SJCRH30 (cell line): ENCODE data around the gene CCL19. TPM values are rescaled to one million over a fixed set of nuclear protein-coding genes. Genes with fewer than 3 reads are reported as not detected.
"Not testable (repeated sequence)": the region's sequence is repeated elsewhere in the genome, so short reads cannot be mapped to it uniquely, and the experiment has no call there.

Source experiments
- DNase-seq, 2 experiments: peaks; one replicate each; pipeline ENCODE4 v3.0.0-alpha.2; 2015 to 2020
- H3K27ac ChIP-seq: fragments of 250-450 bp; sonication (Bioruptor Pico); 2 replicates; pipeline ENCODE4 v1.5.1; 2020; ENCODE audit warnings: mild to moderate bottlenecking, moderate library complexity
- H3K27me3 ChIP-seq: fragments of 250-450 bp; sonication (Bioruptor Pico); 2 replicates; pipeline ENCODE4 v1.5.1; 2020; ENCODE audit warnings: mild to moderate bottlenecking, moderate library complexity
- H3K36me3 ChIP-seq: fragments of 250-450 bp; sonication (Bioruptor Pico); 2 replicates; pipeline ENCODE4 v1.5.1; 2020; ENCODE audit warnings: mild to moderate bottlenecking, moderate library complexity
- H3K4me1 ChIP-seq: fragments of 250-450 bp; sonication (Bioruptor Pico); 2 replicates; pipeline ENCODE4 v1.5.1; 2020; ENCODE audit warnings: mild to moderate bottlenecking, moderate library complexity
- H3K4me3 ChIP-seq: fragments of 250-450 bp; sonication (Bioruptor Pico); 2 replicates; pipeline ENCODE4 v1.5.1; 2020; ENCODE audit warnings: mild to moderate bottlenecking, moderate library complexity
- H3K9me3 ChIP-seq: fragments of 250-450 bp; sonication (Bioruptor Pico); replicated peaks from 2 replicates; pipeline ENCODE4 v1.5.1; 2020; ENCODE audit warnings: mild to moderate bottlenecking, moderate library complexity
- total RNA-seq: library from RNA; depleted of rRNA; stranded (reverse); fragments of >200 nt; shearing (Covaris generic); gene quantifications from 2 replicates; pipeline ENCODE4 v1.2.3, GENCODE V29; 2014; rRNA removed

CCL19 gene
- total RNA-seq, result not detected in 2 replicates

- no peaks in the 10 kb centered on the region for H3K9me3 ChIP-seq
- no peak within 1 kb of the TSS for H3K27ac ChIP-seq
- H3K27me3 ChIP-seq, result no peaks in the 10 kb centered on the region
- no peaks in the 10 kb centered on the region for H3K4me1 ChIP-seq
- H3K4me3 ChIP-seq, result no peak within 1 kb of the TSS
- DNase-seq, result no peak
- H3K36me3 ChIP-seq, result no peaks in the 10 kb centered on the region
These were observed at the start of gene CCL19 for GRCh38 chr9:34690983-34691935. Gene CCL19 (minus strand): TSS chr9:34691276. CDS start chr9:34691139, 137 bp downstream.

DNA sequence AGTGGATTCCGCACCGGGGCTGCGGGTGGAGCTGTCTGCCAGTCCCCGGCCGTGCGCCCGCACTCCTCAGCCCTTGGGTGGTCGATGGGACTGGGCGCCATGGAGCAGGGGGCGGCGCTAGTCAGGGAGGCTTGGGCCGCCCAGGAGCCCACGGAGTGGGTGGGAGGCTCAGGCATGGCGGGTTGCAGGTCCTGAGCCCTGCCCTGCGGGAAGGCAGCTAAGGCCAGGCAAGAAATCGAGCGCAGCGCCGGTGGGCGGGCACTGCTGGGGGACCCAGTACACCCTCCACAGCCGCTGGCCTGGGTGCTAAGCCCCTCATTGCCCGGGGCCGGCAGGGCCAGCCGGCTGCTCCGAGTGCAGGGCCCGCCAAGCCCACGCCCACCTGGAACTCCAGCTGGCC is 49.1 kb upstream of the CCL19 start:
- not testable (repeated sequence) for H3K27me3 ChIP-seq, H3K9me3 ChIP-seq, H3K27ac ChIP-seq, H3K36me3 ChIP-seq, H3K4me3 ChIP-seq, H3K4me1 ChIP-seq, DNase-seq

GRCh38 chr9:34737677-34738260 is 46.7 kb upstream of the CCL19 start:
- no peaks in the 10 kb centered on the region for H3K27me3 ChIP-seq
- no peak overlapping the region for H3K27ac ChIP-seq
- no peaks in the 10 kb centered on the region for H3K9me3 ChIP-seq
- no peaks in the 10 kb centered on the region for H3K4me1 ChIP-seq
- no peak overlapping the region for H3K4me3 ChIP-seq
- no peaks in the 10 kb centered on the region for H3K36me3 ChIP-seq
- no peak for DNase-seq

- no peaks in the 10 kb centered on the region for H3K36me3 ChIP-seq
- H3K27ac ChIP-seq, result no peak overlapping the region
- H3K4me3 ChIP-seq, result no peak overlapping the region
- H3K27me3 ChIP-seq, result peaks cover 3% of the 10 kb centered on the region
- no peaks in the 10 kb centered on the region for H3K4me1 ChIP-seq
- no peaks in the 10 kb centered on the region for H3K9me3 ChIP-seq
- DNase-seq, result no peak
These were observed 43.6 kb upstream of the CCL19 start for GRCh38 chr9:34734720-34735119.

DNA sequence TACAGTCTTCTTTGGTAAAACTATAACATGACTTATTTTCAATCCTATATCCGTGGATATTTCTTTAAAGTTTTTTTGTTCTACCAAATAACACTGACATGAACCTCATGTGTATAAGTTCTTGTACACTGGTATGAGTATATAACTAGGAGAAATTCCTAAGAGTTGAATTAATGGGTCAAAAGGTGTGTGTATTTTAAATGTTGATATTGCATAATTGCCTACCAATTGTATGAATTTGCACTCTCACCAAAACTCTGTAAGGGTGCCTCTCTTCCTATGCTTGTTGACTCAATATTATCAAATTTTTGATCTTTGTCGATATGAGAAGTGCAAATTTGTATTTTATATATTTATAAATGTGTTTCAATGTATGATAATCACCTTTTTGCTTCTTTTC is 41.8 kb upstream of the CCL19 start:
- Histone ChIP-seq H3K36me3 (no peaks in the 10 kb centered on the region), H3K27me3 (peaks cover 3% of the 10 kb centered on the region), H3K4me3 (no peak overlapping the region), H3K27ac (no peak overlapping the region), H3K4me1 (no peaks in the 10 kb centered on the region), H3K9me3 (no peaks in the 10 kb centered on the region)
- DNase-seq, result no peak

DNA sequence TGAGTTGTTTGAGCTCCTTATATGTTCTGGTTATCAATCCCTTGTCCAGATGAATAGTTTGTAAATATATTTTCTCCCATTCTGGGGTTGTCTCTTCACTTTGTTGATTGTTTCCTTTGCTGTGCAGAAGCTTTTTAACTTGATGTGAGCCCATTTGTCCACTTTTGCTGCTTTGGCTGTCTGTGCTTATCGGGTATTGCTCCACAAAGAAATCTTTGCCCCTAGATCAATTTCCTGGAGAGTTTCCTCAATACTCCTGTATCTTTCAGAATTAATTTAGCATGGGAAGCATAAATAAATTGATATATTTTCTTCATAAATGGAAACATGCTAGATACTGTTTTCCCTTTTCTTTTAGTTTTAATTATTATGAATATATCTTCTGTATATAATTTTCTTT is 41.4 kb upstream of the CCL19 start:
- Histone ChIP-seq H3K27ac (no peak overlapping the region), H3K4me1 (no peaks in the 10 kb centered on the region), H3K9me3 (no peaks in the 10 kb centered on the region), H3K4me3 (no peak overlapping the region), H3K27me3 (peaks cover 3% of the 10 kb centered on the region), H3K36me3 (no peaks in the 10 kb centered on the region)
- no peak for DNase-seq

- H3K27me3 ChIP-seq, result 0 out of 2 replicates have a peak, but pooled peaks cover 4% of the 10 kb centered on the region
- no peak for DNase-seq
- no peak overlapping the region for H3K4me3 ChIP-seq
- H3K27ac ChIP-seq, result no peak overlapping the region
- no peaks in the 10 kb centered on the region for H3K4me1 ChIP-seq
- no peaks in the 10 kb centered on the region for H3K36me3 ChIP-seq
- H3K9me3 ChIP-seq, result no peaks in the 10 kb centered on the region
These were observed 32.1 kb upstream of the CCL19 start for GRCh38 chr9:34723141-34723540.

GRCh38 chr9:34719769-34720025 is 28.6 kb upstream of the CCL19 start:
- H3K4me3 ChIP-seq, H3K27me3 ChIP-seq, H3K4me1 ChIP-seq, DNase-seq, H3K36me3 ChIP-seq, H3K27ac ChIP-seq, H3K9me3 ChIP-seq: not testable (repeated sequence)

- DNase-seq, result no peak
- Histone ChIP-seq H3K9me3 (no peaks in the 10 kb centered on the region), H3K36me3 (no peaks in the 10 kb centered on the region), H3K4me3 (no peak overlapping the region), H3K4me1 (no peaks in the 10 kb centered on the region), H3K27ac (no peak overlapping the region), H3K27me3 (0 out of 2 replicates have a peak, but pooled peaks cover 4% of the 10 kb centered on the region)
These were observed 28.1 kb upstream of the CCL19 start for GRCh38 chr9:34719021-34719768.

GRCh38 chr9:34717996-34718614 is 27.0 kb upstream of the CCL19 start:
- Histone ChIP-seq H3K4me1 (no peaks in the 10 kb centered on the region), H3K27ac (no peak overlapping the region), H3K4me3 (no peak overlapping the region), H3K9me3 (no peaks in the 10 kb centered on the region), H3K27me3 (0 out of 2 replicates have a peak, but pooled peaks cover 4% of the 10 kb centered on the region), H3K36me3 (no peaks in the 10 kb centered on the region)
- no peak for DNase-seq

DNA sequence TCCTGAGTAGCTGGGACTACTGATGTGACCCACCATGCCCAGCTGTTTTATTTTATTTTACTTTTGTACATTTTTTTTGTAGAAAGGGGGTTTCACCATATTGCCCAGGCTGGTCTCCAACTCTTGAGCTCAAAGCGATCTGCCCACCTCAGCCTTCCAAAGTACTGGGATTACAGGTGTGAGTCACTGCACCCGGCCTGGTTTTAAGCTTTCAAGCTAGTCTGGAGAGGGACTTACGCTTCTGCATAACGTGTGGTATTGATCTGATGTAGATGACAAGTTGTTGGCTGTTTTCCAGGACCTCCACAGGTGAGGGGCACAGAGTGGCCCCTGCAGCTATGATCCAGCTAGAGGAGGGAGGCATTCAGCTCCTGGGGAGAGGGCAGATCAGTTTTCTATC is 25.6 kb upstream of the CCL19 start:
- Histone ChIP-seq H3K27me3 (no peaks in the 10 kb centered on the region), H3K4me1 (no peaks in the 10 kb centered on the region), H3K27ac (no peak overlapping the region), H3K9me3 (no peaks in the 10 kb centered on the region), H3K4me3 (no peak overlapping the region), H3K36me3 (no peaks in the 10 kb centered on the region)
- no peak for DNase-seq

DNA sequence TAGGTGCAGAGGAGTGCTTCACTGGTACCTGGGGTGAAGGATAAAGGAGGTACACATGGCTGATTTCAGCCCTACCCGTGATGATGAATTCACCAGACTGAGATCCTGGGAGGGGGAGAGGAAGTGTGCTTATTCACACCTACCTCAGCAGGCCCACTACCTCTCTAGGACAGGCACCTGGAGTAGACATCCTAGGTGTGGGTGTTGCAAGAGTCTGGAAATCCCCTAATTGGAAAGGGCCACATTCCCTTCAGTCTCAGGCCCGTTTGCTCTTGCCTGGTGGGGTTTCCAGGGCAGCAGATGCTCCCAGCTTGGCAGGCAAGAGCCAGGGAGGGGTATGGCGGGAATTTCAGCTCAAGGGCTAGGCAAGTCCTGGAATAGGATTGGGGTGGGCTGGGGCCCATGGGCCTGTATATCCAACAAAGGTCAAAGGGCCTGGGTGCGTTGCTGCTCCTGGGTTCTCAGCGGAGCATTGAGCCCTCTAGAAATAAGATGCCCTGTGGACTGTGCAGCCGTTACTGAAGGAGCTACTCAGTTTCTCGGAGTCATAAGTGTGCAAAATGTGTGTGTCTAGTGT is 24.7 kb upstream of the CCL19 start:
- Histone ChIP-seq H3K27ac (no peak overlapping the region), H3K9me3 (no peaks in the 10 kb centered on the region), H3K4me1 (no peaks in the 10 kb centered on the region), H3K36me3 (no peaks in the 10 kb centered on the region), H3K4me3 (no peak overlapping the region), H3K27me3 (no peaks in the 10 kb centered on the region)
- no peak for DNase-seq

- Histone ChIP-seq H3K4me1 (no peaks in the 10 kb centered on the region), H3K9me3 (no peaks in the 10 kb centered on the region), H3K4me3 (no peak overlapping the region), H3K36me3 (no peaks in the 10 kb centered on the region), H3K27ac (no peak overlapping the region), H3K27me3 (no peaks in the 10 kb centered on the region)
- no peak for DNase-seq
These were observed 22.9 kb upstream of the CCL19 start for GRCh38 chr9:34714007-34714406.

- no peaks in the 10 kb centered on the region for H3K9me3 ChIP-seq
- no peak overlapping the region for H3K27ac ChIP-seq
- no peaks in the 10 kb centered on the region for H3K36me3 ChIP-seq
- H3K27me3 ChIP-seq, result no peaks in the 10 kb centered on the region; the same call in 1 of the 2 replicates
- H3K4me1 ChIP-seq, result no peaks in the 10 kb centered on the region
- no peak overlapping the region for H3K4me3 ChIP-seq
- no peak for DNase-seq
These were observed 21.1 kb upstream of the CCL19 start for GRCh38 chr9:34712140-34712539.
